Endothelial cell of umbilical vein (primary cell): Measurements from ENCODE around the gene NLRP3. TPM values are rescaled to one million over a fixed set of nuclear protein-coding genes. Genes with fewer than 3 reads are reported as not detected.

Experiments used
- BruUV-seq: library from RNA; stranded (reverse); fragments of 400-500 nt; replicated peaks from 2 replicates; lab custom pipeline; 2021; lab: Mats Ljungman, UMichigan
- CTCF ChIA-PET: fragments of 300-600, 350-600 bp; sonication (Branson Sonifier 250); formaldehyde crosslinking; loops from one replicate; lab custom pipeline; 2021; ENCODE audit warnings: antibody characterized with exemption, inconsistent platforms; lab: Charles Lee
- POLR2A ChIA-PET: fragments of 300-600, 350-600 bp; sonication (Branson Sonifier 250); formaldehyde crosslinking; loops from one replicate; lab custom pipeline; 2021; ENCODE audit warnings: antibody characterized with exemption, inconsistent platforms; lab: Charles Lee
- DNase-seq: peaks from one replicate; pipeline ENCODE4 v3.0.0-alpha.2; 2011; ENCODE audit warnings: low read depth, low spot score
- FAIRE-seq: peaks from 2 replicates; lab custom pipeline; 2011; peaks lifted over from hg19 to GRCh38; lab: Jason Lieb, UNC
- H2AFZ ChIP-seq: 2 replicates; pipeline ENCODE4 v1.6.0; 2012; ENCODE audit warnings: low read depth, low read length, control low read depth, inconsistent platforms
- H3K27ac ChIP-seq: 2 replicates; pipeline ENCODE4 v1.5.1; 2011; ENCODE audit warnings: low read depth, mild to moderate bottlenecking, control low read depth, low read length, moderate library complexity; ENCODE audit not compliant: insufficient read depth
- H3K27me3 ChIP-seq, 2 experiments: 2 replicates each; pipeline versions ENCODE4 v1.6.0 to v1.6.1; 2011; ENCODE audit warnings: low read length in 2 of 2, mixed read lengths in 1 of 2; ENCODE audit not compliant: control insufficient read depth in 2 of 2, insufficient read depth in 2 of 2
- H3K36me3 ChIP-seq, 2 experiments: 2 replicates in 1 of 2; 3 replicates in 1 of 2; pipeline ENCODE4 v1.5.1; 2011; ENCODE audit warnings: low read length in 2 of 2, mild to moderate bottlenecking in 1 of 2, moderate library complexity in 1 of 2; ENCODE audit not compliant: control insufficient read depth in 2 of 2, insufficient read depth in 2 of 2; ENCODE audit errors: extremely low read depth in 1 of 2
- H3K4me1 ChIP-seq: 3 replicates; pipeline ENCODE4 v1.5.1; 2011; ENCODE audit warnings: mild to moderate bottlenecking, low read length; ENCODE audit not compliant: control insufficient read depth, insufficient read depth; ENCODE audit errors: extremely low read depth
- H3K4me2 ChIP-seq: 2 replicates; pipeline ENCODE4 v1.6.1; 2011; ENCODE audit warnings: low read length, control low read depth, mixed read lengths; ENCODE audit not compliant: insufficient read depth
- H3K4me3 ChIP-seq, 3 experiments: fragments of 200-600 bp in 1 of 3; sonication (generic), shearing (Covaris generic) in 1 of 3; replicated peaks in 1 of 3; 2 replicates each; pipeline ENCODE4 v1.5.1; 2011 to 2016; ENCODE audit warnings: control low read depth in 3 of 3, low read length in 3 of 3, mild to moderate bottlenecking in 2 of 3, inconsistent platforms in 1 of 3, low read depth in 1 of 3, moderate library complexity in 1 of 3; ENCODE audit not compliant: insufficient read depth in 1 of 3
- H3K79me2 ChIP-seq: 2 replicates; pipeline ENCODE4 v1.6.0; 2012; ENCODE audit warnings: low read length, inconsistent platforms; ENCODE audit not compliant: control insufficient read depth, insufficient read depth
- H3K9ac ChIP-seq: replicated peaks from 2 replicates; pipeline ENCODE3; 2011; ENCODE audit warnings: low read length, control low read depth; ENCODE audit not compliant: insufficient read depth; ENCODE audit errors: extremely low read depth
- H3K9me1 ChIP-seq: replicated peaks from 3 replicates; pipeline ENCODE4 v1.6.0; 2011; ENCODE audit warnings: mild to moderate bottlenecking, low read length; ENCODE audit not compliant: control insufficient read depth, insufficient read depth; ENCODE audit errors: extremely low read depth
- H3K9me3 ChIP-seq: replicated peaks from 2 replicates; pipeline ENCODE4 v1.5.1; 2012; ENCODE audit warnings: low read length, inconsistent platforms; ENCODE audit not compliant: control insufficient read depth, insufficient read depth
- H4K20me1 ChIP-seq: replicated peaks from 2 replicates; pipeline ENCODE3; 2011; ENCODE audit warnings: mild to moderate bottlenecking, low read length; ENCODE audit not compliant: control insufficient read depth, insufficient read depth; ENCODE audit errors: extremely low read depth
- CTCF ChIP-seq, 2 donors: IDR thresholded peaks; 1 replicate in 1 of 2; 2 replicates in 1 of 2; pipeline ENCODE4 v1.5.1; 2011; ENCODE audit warnings: low read length in 2 of 2, mild to moderate bottlenecking in 2 of 2, moderate library complexity in 2 of 2, control low read depth in 1 of 2, inconsistent platforms in 1 of 2, low read depth in 1 of 2; ENCODE audit not compliant: insufficient read depth in 1 of 2; ENCODE audit errors: extremely low read depth in 1 of 2
- EZH2 ChIP-seq: IDR thresholded peaks from 2 replicates; pipeline ENCODE4 v1.6.1; 2012; ENCODE audit warnings: borderline replicate concordance, low read depth, mild to moderate bottlenecking, moderate library complexity, low read length, inconsistent platforms; ENCODE audit not compliant: severe bottlenecking
- FOS ChIP-seq: IDR thresholded peaks from 2 replicates; pipeline ENCODE4 v1.6.1; 2011; ENCODE audit warnings: mild to moderate bottlenecking, low read length, moderate library complexity, borderline replicate concordance; ENCODE audit not compliant: insufficient read depth
- GATA2 ChIP-seq: IDR thresholded peaks from 2 replicates; pipeline ENCODE4 v1.7.0; 2011; ENCODE audit warnings: low read depth, mild to moderate bottlenecking, moderate library complexity, mixed read lengths, low read length; ENCODE audit not compliant: insufficient read length, insufficient read depth
- JUN ChIP-seq: IDR thresholded peaks from 2 replicates; pipeline ENCODE4 v1.6.1; 2011; ENCODE audit warnings: borderline replicate concordance, low read depth; ENCODE audit not compliant: insufficient read length, insufficient read depth
- MAX ChIP-seq: IDR thresholded peaks from 2 replicates; pipeline ENCODE4 v1.6.1; 2011; ENCODE audit not compliant: insufficient read depth, insufficient read length
- MYC ChIP-seq: IDR thresholded peaks from one replicate; pipeline ENCODE4 v1.6.1; 2011; ENCODE audit warnings: mild to moderate bottlenecking, low read depth, low read length
- POLR2A ChIP-seq: IDR thresholded peaks from 2 replicates; pipeline ENCODE4 v1.6.1; 2012; ENCODE audit warnings: low read depth, mild to moderate bottlenecking, control low read depth, low read length
- POLR2AphosphoS5 ChIP-seq: IDR thresholded peaks from 2 replicates; pipeline ENCODE4 v1.6.1; 2012; ENCODE audit warnings: low read depth, mild to moderate bottlenecking, control low read depth, low read length, moderate library complexity; ENCODE audit not compliant: insufficient read depth
- dilution Hi-C: fragments of 300-500 bp; cut with MboI; formaldehyde crosslinking; loops from one replicate; pipeline ENCODE4 v1.15.0; 2019; ENCODE audit warnings: low sequenced_read_pairs; ENCODE audit not compliant: extremely low pct_ligation_motif_present
- intact Hi-C: fragments of 100-400 bp; cut with micrococcal nuclease; formaldehyde crosslinking; loops from one replicate; pipeline ENCODE4 v1.10.0; 2022
- polyA plus RNA-seq, 4 experiments: library from polyadenylated mRNA; depleted of rRNA in 3 of 4; stranded (reverse) in 3 of 4; unstranded in 1 of 4; fragments of >200 nt; gene quantifications; 2 replicates each; pipeline versions ENCODE4 v1.2.1 to v1.2.3, GENCODE V29; 2011 to 2012; ENCODE audit warnings: missing spikeins in 1 of 4
- total RNA-seq: library from RNA; stranded (reverse); gene quantifications from 2 replicates; pipeline ENCODE4 v1.2.3, GENCODE V29; 2021

NLRP3 gene
- total and polyA plus RNA-seq, 2 donors (not counting 3 experiments of a cell fraction or from before 2014, with no cell fraction given) = 0.24 to 0.29 TPM

GRCh38 chr1:247482747-247483146, 66.8 kb downstream of the NLRP3 start:
- no TSS peak for BruUV-seq
- Histone ChIP-seq H4K20me1 (no peaks in the 10 kb centered on the region), H3K9ac (no peak overlapping the region), H3K27me3 (no peaks in the 10 kb centered on the region), H3K4me3 (no peak overlapping the region), H2AFZ (no peak overlapping the region), H3K36me3 (no peaks in the 10 kb centered on the region), H3K4me1 (no peaks in the 10 kb centered on the region), H3K79me2 (no peaks in the 10 kb centered on the region), H3K4me2 (no peak overlapping the region), H3K27ac (no peak overlapping the region), H3K9me1 (no peaks in the 10 kb centered on the region), H3K9me3 (no peaks in the 10 kb centered on the region)
- no peak for DNase-seq
- dilution Hi-C loops (no loop called here), intact Hi-C loops (no loop called here)
- TF ChIP-seq CTCF (IDR thresholded peaks at IDR 0.05; ENCODE audit: extremely low read depth in 1 of 2, insufficient read depth in 1 of 2, low read depth in 1 of 2, low read length in 2 of 2) (no peak), GATA2 (no peak), MAX (no peak), POLR2AphosphoS5 (no peak), MYC (no peak), FOS (no peak), JUN (no peak), EZH2 (no peak), POLR2A (no peak)
- CTCF ChIA-PET = no interaction called here
- POLR2A ChIA-PET = no interaction called here
- FAIRE-seq = no peak
